HuH-7 (cell line): ENCODE results near the gene HS6ST2.
"Not testable (repeated sequence)": the region's sequence is repeated elsewhere in the genome, so short reads cannot be mapped to it uniquely, and the experiment has no call there.

ENCODE experiments used
- DNase-seq: peaks from one replicate; pipeline ENCODE4 v3.0.0; 2011; ENCODE audit warnings: low spot score

The HS6ST2 gene

GRCh38 chrX:132940727-132941327, 17.6 kb downstream of the HS6ST2 start:
- DNase-seq: peak; percentile 43

GRCh38 chrX:132933170-132933569, 25.3 kb downstream of the HS6ST2 start:
- no peak for DNase-seq

- DNase-seq: no peak
Observed at GRCh38 chrX:132924426-132924825, 34.0 kb downstream of the HS6ST2 start.

GRCh38 chrX:132918523-132918922, 39.9 kb downstream of the HS6ST2 start:
- DNase-seq: no peak

GRCh38 chrX:132916349-132916748, 42.1 kb downstream of the HS6ST2 start:
- DNase-seq: no peak

GRCh38 chrX:132909643-132910042, 48.8 kb downstream of the HS6ST2 start:
- DNase-seq: no peak

GRCh38 chrX:132908891-132909290, 49.5 kb downstream of the HS6ST2 start:
- DNase-seq: no peak

GRCh38 chrX:132900633-132901293, 57.7 kb downstream of the HS6ST2 start:
- no peak for DNase-seq

GRCh38 chrX:132887569-132887968, 70.9 kb downstream of the HS6ST2 start:
- no peak for DNase-seq

- DNase-seq: no peak
Observed at GRCh38 chrX:132883358-132883915, 75.0 kb downstream of the HS6ST2 start.

GRCh38 chrX:132880753-132881152, 77.7 kb downstream of the HS6ST2 start:
- DNase-seq: not testable (repeated sequence)

- DNase-seq: no peak
Observed at GRCh38 chrX:132877954-132878536, 80.4 kb downstream of the HS6ST2 start.

- no peak for DNase-seq
Observed at GRCh38 chrX:132876523-132877338, 81.7 kb downstream of the HS6ST2 start.

GRCh38 chrX:132875650-132876522, 82.5 kb downstream of the HS6ST2 start:
- no peak for DNase-seq

- no peak for DNase-seq
Observed at GRCh38 chrX:132862562-132862961, 95.9 kb downstream of the HS6ST2 start.

GRCh38 chrX:132861076-132861475, 97.4 kb downstream of the HS6ST2 start:
- no peak for DNase-seq

- no peak for DNase-seq
Observed at GRCh38 chrX:132860200-132860599, 98.2 kb downstream of the HS6ST2 start.

- DNase-seq: no peak
Observed at GRCh38 chrX:132858018-132858417, 100.4 kb downstream of the HS6ST2 start.

GRCh38 chrX:132855780-132856341, 102.6 kb downstream of the HS6ST2 start:
- no peak for DNase-seq

GRCh38 chrX:132853040-132853439, 105.4 kb downstream of the HS6ST2 start:
- no peak for DNase-seq
